ENCODE data around the gene GARNL3. TPM values are rescaled to one million over a fixed set of nuclear protein-coding genes. Genes with fewer than 3 reads are reported as not detected.

Gene GARNL3
- total RNA-seq, 6 experiments from 2014 or later: 4.4 to 9.7 (median 6.1) TPM

- peaks cover 0 to 7% (median 0%) of the 10 kb centered on the region in 4 donors for H3K4me1 ChIP-seq
- DNase-seq (peak in 1 of 3 donors; percentile 48), ATAC-seq (peak in 3 of 4 donors; percentile 72 to 77 (median 74))
- intact Hi-C loops (cut with DNase I): no loop called here
- TF ChIP-seq POLR2A (IDR thresholded peaks at IDR 0.05) (no peak), CTCF (IDR thresholded peaks at IDR 0.05) (peak in 3 of 4 donors; percentile 23 to 48 (median 34))
- no peak overlapping the region for H3K4me3 ChIP-seq
- H3K9me3 ChIP-seq: no peaks in the 10 kb centered on the region
- 36% methylated on average over 2 of the region's 2 CpGs for WGBS (ENCODE audit: insufficient coverage, low coverage, low lambda C conversion rate, missing lambda C conversion rate)
- no peaks in the 10 kb centered on the region for H3K27me3 ChIP-seq
- no peak overlapping the region for H3K27ac ChIP-seq
- no peaks in the 10 kb centered on the region for H3K36me3 ChIP-seq
Measured at GRCh38 chr9:127283917-127284497, 19.4 kb downstream of the GARNL3 start.

- Histone ChIP-seq H3K27me3 (no peaks in the 10 kb centered on the region), H3K27ac (peak overlapping the region in 1 of 3 donors; percentile 15), H3K9me3 (no peaks in the 10 kb centered on the region), H3K4me3 (no peak overlapping the region), H3K4me1 (peaks cover 0 to 7% (median 0%) of the 10 kb centered on the region in 4 donors), H3K36me3 (no peaks in the 10 kb centered on the region)
- ATAC-seq (peak; percentile 53 to 74 (median 57)), DNase-seq (no peak)
- intact Hi-C loops (cut with DNase I): no loop called here
- TF ChIP-seq POLR2A (IDR thresholded peaks at IDR 0.05): no peak
- TF ChIP-seq CTCF (IDR thresholded peaks at IDR 0.05): no peak
Measured at GRCh38 chr9:127285965-127286364, 21.4 kb downstream of the GARNL3 start.

- ATAC-seq (no peak), DNase-seq (no peak)
- H3K27ac ChIP-seq: no peak overlapping the region
- peaks cover 0 to 26% (median 9%) of the 10 kb centered on the region in 4 donors for H3K4me1 ChIP-seq
- no peaks in the 10 kb centered on the region for H3K9me3 ChIP-seq
- no peaks in the 10 kb centered on the region for H3K27me3 ChIP-seq
- H3K4me3 ChIP-seq: no peak overlapping the region
- 100% methylated on average over 1 of the region's 3 CpGs for WGBS (ENCODE audit: insufficient coverage, low coverage, low lambda C conversion rate, missing lambda C conversion rate)
- TF ChIP-seq CTCF (IDR thresholded peaks at IDR 0.05) (no peak), POLR2A (IDR thresholded peaks at IDR 0.05) (no peak)
- no peaks in the 10 kb centered on the region for H3K36me3 ChIP-seq
- intact Hi-C loops (cut with DNase I): no loop called here
Measured at GRCh38 chr9:127290561-127291065, 26.0 kb downstream of the GARNL3 start.

GRCh38 chr9:127291246-127291778 is 26.7 kb downstream of the GARNL3 start:
- H3K36me3 ChIP-seq: no peaks in the 10 kb centered on the region
- no peaks in the 10 kb centered on the region for H3K9me3 ChIP-seq
- ATAC-seq (peak; percentile 44 to 55 (median 51)), DNase-seq (no peak)
- H3K27ac ChIP-seq: no peak overlapping the region
- no peaks in the 10 kb centered on the region for H3K27me3 ChIP-seq
- H3K4me1 ChIP-seq: peaks cover 0 to 20% (median 9%) of the 10 kb centered on the region in 4 donors
- TF ChIP-seq POLR2A (IDR thresholded peaks at IDR 0.05) (no peak), CTCF (IDR thresholded peaks at IDR 0.05) (no peak)
- 100% methylated on average over 1 of the region's 4 CpGs for WGBS (ENCODE audit: insufficient coverage, low coverage, low lambda C conversion rate, missing lambda C conversion rate)
- intact Hi-C loops (cut with DNase I): no loop called here
- no peak overlapping the region for H3K4me3 ChIP-seq

Data from right lobe of liver (tissue), 6 donors.